ENCODE measurements around the gene MED13L. TPM values are rescaled to one million over a fixed set of nuclear protein-coding genes. Genes with fewer than 3 reads are reported as not detected.

MED13L gene
- total and polyA plus RNA-seq, 8 donors: 92.4 to 123 (median 97.0) TPM

DNA sequence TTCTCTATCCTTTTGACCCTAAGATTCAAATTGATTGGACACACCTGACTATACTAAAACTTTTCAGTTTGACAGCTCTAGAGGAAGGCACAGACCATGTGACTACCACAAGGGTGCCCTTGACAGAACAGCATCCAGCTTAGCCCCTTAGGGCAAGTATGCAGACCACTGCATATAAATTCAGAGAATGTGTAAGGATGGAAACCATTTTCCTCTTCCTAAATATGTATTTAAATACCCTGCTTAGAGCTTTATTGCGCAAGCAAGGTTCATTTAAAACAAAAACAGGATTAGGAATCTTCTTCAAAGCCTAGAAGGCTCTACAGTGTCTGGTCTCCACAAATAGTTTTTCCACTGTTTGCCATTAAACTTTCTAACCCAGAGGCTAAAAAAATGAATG, 202.8 kb downstream of the MED13L start:
- H3K4me3 ChIP-seq: no peak overlapping the region
- peaks cover 0 to 21% of the 10 kb centered on the region in 2 donors for H3K4me1 ChIP-seq
- no peaks in the 10 kb centered on the region for H3K9me3 ChIP-seq
- no peaks in the 10 kb centered on the region for H3K36me3 ChIP-seq
- intact Hi-C loops (cut with DNase I): no loop called here
- ATAC-seq (no peak), DNase-seq (no peak)
- no peaks in the 10 kb centered on the region for H3K27me3 ChIP-seq
- TF ChIP-seq, protein P1, sequence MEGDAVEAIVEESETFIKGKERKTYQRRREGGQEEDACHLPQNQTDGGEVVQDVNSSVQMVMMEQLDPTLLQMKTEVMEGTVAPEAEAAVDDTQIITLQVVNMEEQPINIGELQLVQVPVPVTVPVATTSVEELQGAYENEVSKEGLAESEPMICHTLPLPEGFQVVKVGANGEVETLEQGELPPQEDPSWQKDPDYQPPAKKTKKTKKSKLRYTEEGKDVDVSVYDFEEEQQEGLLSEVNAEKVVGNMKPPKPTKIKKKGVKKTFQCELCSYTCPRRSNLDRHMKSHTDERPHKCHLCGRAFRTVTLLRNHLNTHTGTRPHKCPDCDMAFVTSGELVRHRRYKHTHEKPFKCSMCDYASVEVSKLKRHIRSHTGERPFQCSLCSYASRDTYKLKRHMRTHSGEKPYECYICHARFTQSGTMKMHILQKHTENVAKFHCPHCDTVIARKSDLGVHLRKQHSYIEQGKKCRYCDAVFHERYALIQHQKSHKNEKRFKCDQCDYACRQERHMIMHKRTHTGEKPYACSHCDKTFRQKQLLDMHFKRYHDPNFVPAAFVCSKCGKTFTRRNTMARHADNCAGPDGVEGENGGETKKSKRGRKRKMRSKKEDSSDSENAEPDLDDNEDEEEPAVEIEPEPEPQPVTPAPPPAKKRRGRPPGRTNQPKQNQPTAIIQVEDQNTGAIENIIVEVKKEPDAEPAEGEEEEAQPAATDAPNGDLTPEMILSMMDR (IDR thresholded peaks at IDR 0.05): no peak
- no peak overlapping the region for H3K27ac ChIP-seq

DNA sequence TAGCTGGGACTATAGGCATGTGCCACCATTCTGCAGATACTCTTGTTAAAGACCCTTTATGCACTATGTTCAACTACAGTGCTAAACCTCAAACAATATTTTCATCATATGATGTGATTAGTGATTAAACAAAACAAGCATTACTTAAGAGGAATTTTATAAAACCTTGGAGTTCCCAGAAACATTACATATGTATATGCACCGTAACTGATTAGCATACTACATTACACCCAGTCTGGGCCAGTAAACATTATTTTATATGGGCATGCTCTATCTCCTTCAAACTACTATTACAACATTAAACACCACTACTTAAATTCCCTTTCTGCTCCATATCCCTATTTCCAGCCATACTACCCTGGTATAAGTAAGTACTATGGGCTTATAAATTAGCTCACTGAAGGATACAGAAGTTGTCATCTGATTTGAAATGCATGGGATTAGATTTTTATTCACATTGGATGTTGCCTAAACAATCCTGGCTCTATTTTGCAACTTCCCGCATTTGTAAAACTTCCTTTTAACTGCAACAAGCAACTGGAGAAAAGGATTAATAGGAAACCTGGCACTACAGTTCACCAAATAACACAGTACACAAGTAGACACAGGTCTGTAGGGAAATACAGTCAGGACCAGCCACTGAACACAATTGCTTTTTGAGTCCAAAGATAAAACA, 205.8 kb downstream of the MED13L start:
- no peak for ATAC-seq

DNA sequence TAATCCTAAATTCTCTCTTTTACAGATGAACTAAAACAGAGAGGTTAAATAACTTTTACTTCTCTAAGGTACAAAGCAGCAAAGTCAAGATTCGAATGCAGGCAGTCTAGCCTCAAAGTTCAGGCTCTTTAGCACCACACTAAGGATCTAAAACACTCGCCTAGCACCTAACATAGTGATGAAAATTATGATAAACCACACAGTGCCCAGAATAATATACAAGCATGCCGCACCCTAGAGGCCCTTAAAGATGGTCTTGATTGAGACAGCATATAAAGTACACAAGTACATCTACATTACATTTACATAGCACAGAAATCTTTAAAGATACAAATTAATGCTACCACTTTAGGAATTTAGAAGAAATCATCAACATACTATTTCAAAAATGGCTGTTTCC, 207.0 kb downstream of the MED13L start:
- no peaks in the 10 kb centered on the region for H3K9me3 ChIP-seq
- H3K4me3 ChIP-seq: no peak overlapping the region
- TF ChIP-seq, protein P1 (IDR thresholded peaks at IDR 0.05): no peak
- ATAC-seq (no peak), DNase-seq (no peak)
- no peaks in the 10 kb centered on the region for H3K36me3 ChIP-seq
- H3K27me3 ChIP-seq: no peaks in the 10 kb centered on the region
- H3K27ac ChIP-seq: no peak overlapping the region
- H3K4me1 ChIP-seq: peaks cover 6 to 42% of the 10 kb centered on the region in 2 donors
- intact Hi-C loops (cut with DNase I): no loop called here

More for the DNA sequence above, 205.8 kb downstream of the MED13L start:
- intact Hi-C loops (cut with DNase I): no loop called here
- no peak for DNase-seq
- peaks cover 0 to 29% of the 10 kb centered on the region in 2 donors for H3K4me1 ChIP-seq
- H3K27me3 ChIP-seq: no peaks in the 10 kb centered on the region
- H3K4me3 ChIP-seq: no peak overlapping the region
- H3K36me3 ChIP-seq: no peaks in the 10 kb centered on the region
- TF ChIP-seq, protein P1 (IDR thresholded peaks at IDR 0.05): no peak
- H3K9me3 ChIP-seq: no peaks in the 10 kb centered on the region
- H3K27ac ChIP-seq: no peak overlapping the region

DNA sequence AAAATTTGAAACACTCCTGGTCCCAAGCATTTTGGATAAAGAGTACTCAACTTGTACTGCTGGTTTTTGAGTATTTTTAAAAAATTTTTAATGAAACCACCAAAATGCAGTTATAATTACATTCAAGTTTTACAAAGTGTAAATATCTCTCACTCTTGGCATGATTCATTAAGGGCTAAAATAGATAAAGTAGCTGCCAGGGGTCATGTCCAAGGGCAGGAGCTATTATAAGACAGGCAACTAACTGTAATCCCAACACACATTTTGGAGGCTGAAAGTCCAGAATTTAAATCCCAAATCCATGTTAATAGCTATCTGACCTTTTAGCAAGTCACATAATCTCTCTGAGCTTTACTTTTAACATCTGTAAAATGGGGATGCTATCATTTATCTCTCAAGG, 207.6 kb downstream of the MED13L start:
- no peaks in the 10 kb centered on the region for H3K36me3 ChIP-seq
- TF ChIP-seq, protein P1 (IDR thresholded peaks at IDR 0.05): no peak
- no peak overlapping the region for H3K27ac ChIP-seq
- intact Hi-C loops (cut with DNase I): no loop called here
- H3K4me1 ChIP-seq: peaks cover 6 to 44% of the 10 kb centered on the region in 2 donors
- H3K9me3 ChIP-seq: no peaks in the 10 kb centered on the region
- H3K4me3 ChIP-seq: no peak overlapping the region
- no peaks in the 10 kb centered on the region for H3K27me3 ChIP-seq
- no peak for ATAC-seq
- no peak for DNase-seq

DNA sequence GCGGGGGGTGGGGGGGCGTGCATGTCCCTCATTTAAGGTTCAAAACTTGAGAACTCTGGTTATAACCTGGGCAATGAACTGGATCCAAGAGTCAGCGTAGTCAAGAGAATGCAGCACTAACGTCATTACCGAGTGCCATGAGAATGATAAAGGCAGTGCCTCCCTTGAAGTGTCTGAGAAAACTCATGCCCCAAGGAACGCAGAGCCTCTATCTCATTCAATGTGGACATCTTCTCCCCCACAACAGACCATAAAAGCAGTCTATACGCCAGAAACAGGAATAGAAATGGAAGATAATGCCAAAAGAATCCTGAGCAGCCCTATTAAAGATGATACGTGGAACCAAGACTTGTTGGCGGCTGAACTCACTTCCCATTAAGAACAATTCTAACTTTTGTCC, 208.6 kb downstream of the MED13L start:
- no peak for ATAC-seq
- Histone ChIP-seq H3K4me3 (no peak overlapping the region), H3K36me3 (no peaks in the 10 kb centered on the region), H3K4me1 (peaks cover 6 to 44% of the 10 kb centered on the region in 2 donors), H3K9me3 (no peaks in the 10 kb centered on the region), H3K27me3 (no peaks in the 10 kb centered on the region), H3K27ac (no peak overlapping the region)
- TF ChIP-seq, protein P1 (IDR thresholded peaks at IDR 0.05): no peak
- DNase-seq: no peak
- intact Hi-C loops (cut with DNase I): no loop called here

Measured in left lung (tissue), 10 donors.